ENCODE results near the gene VANGL2. TPM values are rescaled to one million over a fixed set of nuclear protein-coding genes. Genes with fewer than 3 reads are reported as not detected.

Gene VANGL2
- polyA plus RNA-seq, 4 donors = 25.6 to 38.9 (median 35.4) TPM

GRCh38 chr1:160423966-160424365, 23.6 kb downstream of the VANGL2 start:
- DNase-seq (ENCODE audit: low read depth in 4 of 4, low spot score in 3 of 4) = no peak

DNA sequence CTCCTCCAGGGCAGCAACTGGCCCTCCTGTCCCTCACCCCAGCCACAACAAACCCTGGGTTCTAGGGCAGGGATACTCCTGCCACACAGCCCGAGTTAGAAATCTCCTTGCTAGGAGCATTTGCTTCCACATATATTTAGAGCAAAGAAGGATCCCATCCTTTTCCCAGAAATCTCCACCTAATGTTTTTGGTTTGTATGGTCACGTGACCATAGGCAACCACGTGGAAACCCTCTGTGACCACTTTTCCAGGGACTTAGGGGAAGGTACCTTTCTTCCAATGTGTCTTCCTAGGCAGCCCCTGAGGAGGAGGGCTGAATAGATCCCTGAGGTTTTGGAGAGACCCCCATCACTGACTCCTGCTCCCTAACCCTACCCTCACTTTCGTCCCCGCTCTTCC, 25.5 kb downstream of the VANGL2 start:
- no peak for DNase-seq (ENCODE audit: low read depth in 4 of 4, low spot score in 3 of 4)

DNA sequence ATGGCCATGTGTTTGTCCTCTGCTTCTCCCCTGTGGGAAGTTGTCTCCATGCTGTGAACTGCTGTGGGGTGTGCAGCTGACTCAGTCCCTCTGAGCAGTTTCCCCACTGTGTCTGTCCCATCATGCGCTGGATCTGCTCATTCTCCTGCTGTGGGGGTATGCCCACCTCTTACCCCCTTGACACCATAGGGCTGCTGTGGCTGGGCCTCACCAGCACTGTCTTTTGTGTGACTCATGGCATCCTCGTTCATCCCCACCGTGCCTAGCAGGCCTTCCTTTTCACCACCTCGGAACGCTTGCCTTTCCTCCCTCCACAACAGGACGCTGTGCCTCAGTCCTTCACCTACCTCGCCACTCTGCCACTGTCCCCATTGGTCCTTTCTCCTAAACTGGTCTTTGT, 27.3 kb downstream of the VANGL2 start:
- DNase-seq (ENCODE audit: low read depth in 4 of 4, low spot score in 3 of 4) = no peak

DNA sequence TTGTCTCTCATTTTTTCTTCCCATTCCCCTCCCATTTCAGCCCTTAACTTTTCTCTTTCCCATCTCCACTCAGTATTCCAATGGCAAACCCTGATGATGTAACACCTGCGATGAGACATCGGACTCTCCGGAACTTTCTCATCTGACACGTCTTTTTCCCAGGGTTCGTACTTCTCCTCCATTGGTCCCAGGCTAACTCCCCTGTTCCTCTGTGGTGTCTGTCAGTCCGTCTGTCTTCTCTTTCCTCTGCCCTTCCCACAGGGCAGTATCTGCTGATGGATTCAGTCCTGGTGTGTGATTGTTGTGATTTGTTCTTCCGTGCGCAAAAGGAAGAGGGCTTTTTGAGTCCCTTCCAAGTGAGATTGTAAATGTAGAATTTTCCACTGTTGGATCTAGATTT, 27.7 kb downstream of the VANGL2 start:
- no peak for DNase-seq (ENCODE audit: low read depth in 4 of 4, low spot score in 3 of 4)

DNA sequence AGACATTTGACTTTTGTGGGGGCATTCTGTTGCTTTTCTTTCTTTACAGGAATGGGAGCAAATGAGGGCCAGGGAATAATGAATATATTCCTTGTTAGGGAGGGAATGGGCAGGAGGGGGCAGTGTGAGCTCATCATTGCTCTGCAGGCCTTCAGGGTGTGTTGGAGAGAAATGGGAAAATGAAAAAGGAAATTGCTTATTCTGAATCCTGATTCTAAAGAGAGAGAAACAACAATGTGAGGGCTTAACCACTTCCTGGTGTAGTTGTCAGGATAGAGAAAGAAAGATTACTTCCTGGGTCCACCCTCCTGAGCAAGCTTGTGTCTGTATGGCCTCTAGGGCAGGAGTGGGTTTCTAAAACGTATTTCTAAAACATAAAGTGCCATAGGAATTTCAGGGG, 28.3 kb downstream of the VANGL2 start:
- no peak for DNase-seq (ENCODE audit: low read depth in 4 of 4, low spot score in 3 of 4)

DNA sequence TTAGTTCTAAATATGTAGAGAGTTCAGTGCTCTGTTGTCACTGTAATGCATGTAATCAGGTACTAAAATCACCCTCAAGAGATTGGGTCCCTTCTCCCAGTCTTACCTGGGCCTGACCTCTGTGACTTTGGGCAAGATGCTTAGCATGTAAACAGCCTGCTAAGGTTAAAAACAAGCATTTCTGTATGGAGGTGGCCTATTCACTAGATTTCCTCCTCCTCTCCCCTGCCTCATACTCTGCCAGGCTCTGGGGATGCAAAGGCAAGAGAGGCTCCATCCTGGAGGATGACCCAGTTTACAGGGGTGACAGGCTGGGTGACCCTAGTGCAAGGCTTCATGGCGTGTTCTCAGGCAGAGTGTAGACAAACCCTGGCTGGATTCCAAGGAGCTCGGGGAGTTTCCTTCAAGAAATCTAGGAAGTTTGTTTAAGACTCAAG, 28.8 kb downstream of the VANGL2 start:
- no peak for DNase-seq (ENCODE audit: low read depth in 4 of 4, low spot score in 3 of 4)

DNA sequence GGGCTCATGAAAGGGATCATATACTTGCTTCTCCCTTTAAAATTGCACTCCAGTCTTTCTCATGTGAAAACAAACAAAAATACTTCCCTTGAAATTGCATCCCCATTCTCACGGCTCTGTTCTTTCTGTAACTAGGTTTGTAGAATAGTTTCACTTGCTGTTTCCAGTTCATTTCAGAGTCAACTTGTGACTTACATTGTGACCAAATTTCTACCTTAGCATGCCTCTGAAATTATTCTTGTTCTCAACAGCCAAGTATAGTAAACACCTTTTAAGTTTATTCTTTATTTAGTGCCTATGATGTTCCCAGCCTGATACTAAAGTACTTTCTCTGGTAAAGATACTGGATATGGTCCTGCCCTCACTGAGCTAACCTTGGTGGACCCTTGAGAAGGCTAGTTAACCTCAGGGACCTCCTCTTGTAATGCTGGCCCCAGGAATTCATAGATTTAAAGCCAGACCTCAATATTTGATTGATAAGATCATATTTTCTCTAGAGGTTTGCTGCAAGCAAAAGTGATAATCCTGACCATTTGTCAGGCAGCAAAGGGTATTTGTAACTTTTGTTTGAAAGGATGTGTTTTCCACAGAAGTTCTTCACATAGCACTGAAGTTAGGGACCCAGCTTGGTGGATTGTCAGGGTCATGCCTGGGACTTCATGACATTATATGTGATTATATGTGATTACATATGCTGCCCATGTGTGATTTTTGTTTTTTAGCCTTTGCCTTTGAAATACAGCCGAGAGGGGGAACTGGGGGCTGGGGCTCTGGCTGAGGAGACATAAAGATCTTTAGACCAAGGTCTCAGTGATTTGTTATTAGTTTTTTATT, 29.6 kb downstream of the VANGL2 start:
- DNase-seq (ENCODE audit: low read depth in 4 of 4, low spot score in 3 of 4) = no peak

DNA sequence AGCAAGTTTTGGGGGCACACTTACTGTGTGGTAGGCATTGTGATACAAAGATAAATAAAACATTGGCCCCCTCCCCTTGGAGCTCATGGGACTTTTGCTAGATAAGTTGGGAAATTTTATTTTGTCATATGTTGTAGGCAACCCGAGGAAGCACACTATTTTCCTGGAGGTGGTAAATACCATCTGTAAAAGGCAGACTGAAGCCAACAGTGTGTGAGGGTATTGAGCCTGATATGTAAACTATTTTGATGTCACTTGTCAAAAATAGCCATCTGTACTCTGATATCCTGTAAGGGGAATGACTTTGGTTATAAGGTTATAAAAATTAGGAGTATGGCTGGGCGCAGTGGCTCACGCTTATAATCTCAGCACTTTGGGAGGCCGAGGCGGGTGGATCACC, 30.6 kb downstream of the VANGL2 start:
- no peak for DNase-seq (ENCODE audit: low read depth in 4 of 4, low spot score in 3 of 4)

DNA sequence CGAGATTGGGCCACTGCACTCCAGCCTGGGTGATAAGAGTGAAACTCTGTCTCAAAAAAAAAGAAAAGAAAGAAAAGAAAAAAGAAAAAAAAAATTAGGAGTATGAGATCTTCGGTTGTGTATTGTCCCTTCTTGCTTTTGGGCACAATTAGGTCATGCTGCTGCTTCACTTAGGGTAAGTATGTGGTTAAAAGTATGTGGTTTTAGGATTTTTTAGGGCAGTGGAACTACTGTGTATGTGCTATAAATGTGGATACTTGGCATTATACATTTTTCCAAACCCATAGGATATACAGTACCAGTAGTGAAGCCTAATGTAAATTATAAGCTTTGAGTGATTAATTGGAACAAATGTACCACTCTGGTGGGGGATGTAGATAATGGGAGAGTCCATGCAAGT, 31.2 kb downstream of the VANGL2 start:
- DNase-seq (ENCODE audit: low read depth in 4 of 4, low spot score in 3 of 4) = no peak

DNA sequence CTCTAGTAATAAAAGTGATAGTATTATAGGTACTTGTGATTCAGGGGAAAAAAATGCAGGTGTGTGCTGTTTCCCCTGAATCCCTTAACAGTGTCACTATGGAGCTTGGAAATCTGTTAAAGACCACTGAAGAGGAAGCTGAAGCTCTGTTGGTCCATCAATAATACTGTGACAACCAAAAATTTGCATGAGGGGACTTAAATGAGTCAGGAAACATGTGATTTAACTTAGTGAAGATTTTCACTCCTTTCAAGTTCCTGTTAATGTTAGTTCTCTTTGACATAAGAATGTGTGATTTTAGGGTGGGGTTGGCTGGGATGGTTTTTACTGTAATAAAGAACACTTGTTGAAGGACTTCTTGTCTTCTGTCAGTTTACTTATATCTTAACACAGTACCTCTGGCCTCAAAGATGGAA, 32.0 kb downstream of the VANGL2 start:
- DNase-seq (ENCODE audit: low read depth in 4 of 4, low spot score in 3 of 4) = no peak

DNA sequence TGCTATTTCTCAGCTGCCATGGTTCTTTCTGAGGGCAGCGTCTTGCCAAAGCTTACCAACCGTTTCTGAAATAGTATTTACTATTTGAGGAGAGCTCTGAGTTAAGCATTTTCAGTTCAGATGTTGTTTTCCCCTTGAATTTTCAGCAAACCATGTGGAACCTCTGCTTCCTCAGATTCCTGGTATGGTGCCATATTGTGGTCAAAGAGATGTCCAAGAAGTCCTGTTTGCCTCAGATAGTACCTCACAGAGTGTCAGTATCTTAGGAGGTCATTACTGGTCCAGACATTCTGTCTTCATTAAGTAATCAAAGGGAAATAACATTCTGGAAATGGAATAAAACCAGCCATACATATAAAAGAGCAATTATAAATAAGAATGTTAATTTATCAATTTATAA, 36.6 kb downstream of the VANGL2 start:
- DNase-seq (ENCODE audit: low read depth in 4 of 4, low spot score in 3 of 4) = no peak

- DNase-seq (ENCODE audit: low read depth in 4 of 4, low spot score in 3 of 4) = no peak
Measured at GRCh38 chr1:160437432-160438316, 37.3 kb downstream of the VANGL2 start.

DNA sequence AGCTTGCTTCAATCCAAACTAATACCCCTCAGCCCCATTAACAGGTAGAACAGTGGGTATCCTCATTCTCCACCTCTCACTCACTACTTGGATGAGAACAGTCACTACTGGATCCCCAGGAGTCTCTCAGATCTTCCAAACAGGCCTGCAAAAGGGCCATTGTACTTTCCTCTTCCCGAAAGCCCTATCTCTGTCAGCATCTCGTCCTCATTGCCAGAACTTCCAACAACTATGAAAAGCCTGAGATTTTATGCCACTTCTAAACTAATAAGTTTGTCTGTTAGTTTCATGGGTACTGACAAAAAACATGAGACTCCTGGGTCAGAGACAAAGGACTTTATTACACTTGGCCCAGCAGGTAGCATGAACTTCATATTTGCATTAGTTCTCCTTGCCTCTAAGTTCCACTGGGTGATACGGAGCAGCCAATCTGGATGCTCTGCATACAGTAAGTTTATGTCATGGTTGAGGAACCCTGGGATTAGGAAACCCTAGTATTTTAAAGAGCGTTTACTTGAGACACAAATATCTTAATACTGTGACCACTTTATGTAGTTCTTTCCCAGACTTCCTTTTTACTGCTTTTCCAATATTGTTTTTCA, 38.1 kb downstream of the VANGL2 start:
- no peak for DNase-seq (ENCODE audit: low read depth in 4 of 4, low spot score in 3 of 4)

- no peak for DNase-seq (ENCODE audit: low read depth in 4 of 4, low spot score in 3 of 4)
Measured at GRCh38 chr1:160438935-160439334, 38.6 kb downstream of the VANGL2 start.

GRCh38 chr1:160439718-160440117, 39.4 kb downstream of the VANGL2 start:
- DNase-seq (ENCODE audit: low read depth in 4 of 4, low spot score in 3 of 4) = no peak

GRCh38 chr1:160446945-160447600, 46.7 kb downstream of the VANGL2 start:
- DNase-seq (ENCODE audit: low read depth in 4 of 4, low spot score in 3 of 4) = no peak

DNA sequence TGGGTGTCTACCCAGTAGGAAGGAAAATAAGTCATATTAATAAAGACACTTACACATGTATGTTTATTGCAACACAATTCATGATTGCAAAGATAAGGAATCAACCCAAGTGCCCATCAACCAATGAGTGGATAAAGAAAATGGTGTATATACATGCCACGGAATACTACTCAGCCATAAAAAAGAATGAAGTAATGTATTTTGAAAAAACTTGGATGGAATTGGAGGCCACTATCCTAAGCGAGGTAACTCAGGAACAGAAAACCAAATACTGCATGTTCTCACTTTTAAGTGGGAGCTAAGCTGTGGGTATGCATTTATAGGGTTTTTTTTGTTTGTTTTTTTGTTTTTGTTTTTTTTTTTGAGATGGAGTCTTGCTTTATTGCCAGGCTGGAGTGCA, 49.1 kb downstream of the VANGL2 start:
- DNase-seq (ENCODE audit: low read depth in 4 of 4, low spot score in 3 of 4) = no peak

DNA sequence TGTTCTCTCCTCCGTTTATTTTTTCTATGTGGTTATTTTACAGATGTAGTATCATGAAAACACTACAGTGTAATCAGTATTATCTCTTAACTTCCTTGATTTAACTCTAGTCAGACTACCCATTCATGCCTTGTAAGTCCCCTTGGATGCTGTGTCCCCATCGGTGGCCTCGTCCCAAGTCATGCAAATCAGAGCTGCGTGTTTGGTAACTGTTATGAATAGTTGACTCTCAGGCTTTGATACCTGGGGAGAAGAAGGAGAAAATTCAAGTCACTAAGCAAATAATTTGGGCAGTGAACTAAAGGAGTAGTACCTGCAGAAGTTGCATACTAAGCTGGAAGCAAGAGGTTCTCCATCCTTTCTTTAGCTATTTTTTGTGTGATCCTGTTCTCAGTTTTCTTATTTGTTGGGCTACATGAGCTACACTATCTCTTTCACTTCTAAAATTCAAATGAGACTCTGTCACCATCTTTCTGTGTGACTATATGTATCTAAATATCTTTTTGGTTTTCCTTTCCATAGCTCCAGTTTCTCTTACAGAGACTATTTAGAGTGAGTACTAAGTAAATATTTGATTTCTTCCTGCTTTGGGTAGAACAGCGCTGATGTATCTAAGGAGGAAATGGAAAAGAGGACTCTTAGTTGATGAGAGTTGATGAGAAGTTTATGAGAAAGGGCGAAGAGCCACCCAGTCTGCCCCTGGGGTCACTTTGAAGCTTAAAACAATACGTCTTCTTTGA, 50.9 kb downstream of the VANGL2 start:
- no peak for DNase-seq (ENCODE audit: low read depth in 4 of 4, low spot score in 3 of 4)

- DNase-seq (ENCODE audit: low read depth in 4 of 4, low spot score in 3 of 4) = no peak
Measured at GRCh38 chr1:160451859-160452232, 51.5 kb downstream of the VANGL2 start.

GRCh38 chr1:160453443-160453842, 53.1 kb downstream of the VANGL2 start:
- DNase-seq (ENCODE audit: low read depth in 4 of 4, low spot score in 3 of 4) = no peak
